ENCODE results near the gene SINHCAF. TPM values are rescaled to one million over a fixed set of nuclear protein-coding genes. Genes with fewer than 3 reads are reported as not detected.

Gene SINHCAF
- total RNA-seq, 6 experiments from 2014 or later, result 10.3 to 24.5 (median 16.0) TPM

DNA sequence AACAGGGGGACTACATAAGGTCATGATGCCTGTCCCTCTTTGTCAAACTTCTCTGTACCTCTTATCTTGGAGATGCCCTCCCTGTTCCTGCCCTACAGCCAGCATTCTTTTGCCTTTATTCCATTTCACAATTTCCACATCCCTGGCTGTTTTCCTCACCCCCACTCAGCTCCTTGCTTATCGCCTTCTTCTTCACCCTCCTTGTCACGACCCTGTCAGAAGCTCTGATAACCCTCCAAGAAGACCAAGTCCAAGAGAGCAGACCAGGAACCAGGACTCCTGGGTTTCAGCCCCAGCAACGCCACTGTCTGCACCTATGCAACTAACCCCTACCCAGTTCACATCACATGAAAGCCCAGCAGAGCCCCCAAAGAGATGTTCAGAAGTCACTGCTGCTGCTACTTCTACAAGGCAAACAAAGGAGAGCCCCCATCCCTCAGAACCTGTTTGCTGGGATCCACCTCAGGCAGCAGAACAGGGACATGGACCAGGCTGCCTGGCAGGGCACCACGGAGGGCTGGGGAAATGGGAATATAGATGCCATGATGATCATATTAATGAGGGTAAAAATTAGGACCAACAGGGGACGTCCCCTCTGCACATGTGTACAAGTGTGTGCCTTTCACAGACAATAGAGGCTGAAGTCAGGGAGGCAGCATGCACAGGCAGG, 92.8 kb downstream of the SINHCAF start:
- no peaks in the 10 kb centered on the region for H3K36me3 Mint-ChIP-seq (ENCODE audit: low read depth)
- TF ChIP-seq, protein P1, sequence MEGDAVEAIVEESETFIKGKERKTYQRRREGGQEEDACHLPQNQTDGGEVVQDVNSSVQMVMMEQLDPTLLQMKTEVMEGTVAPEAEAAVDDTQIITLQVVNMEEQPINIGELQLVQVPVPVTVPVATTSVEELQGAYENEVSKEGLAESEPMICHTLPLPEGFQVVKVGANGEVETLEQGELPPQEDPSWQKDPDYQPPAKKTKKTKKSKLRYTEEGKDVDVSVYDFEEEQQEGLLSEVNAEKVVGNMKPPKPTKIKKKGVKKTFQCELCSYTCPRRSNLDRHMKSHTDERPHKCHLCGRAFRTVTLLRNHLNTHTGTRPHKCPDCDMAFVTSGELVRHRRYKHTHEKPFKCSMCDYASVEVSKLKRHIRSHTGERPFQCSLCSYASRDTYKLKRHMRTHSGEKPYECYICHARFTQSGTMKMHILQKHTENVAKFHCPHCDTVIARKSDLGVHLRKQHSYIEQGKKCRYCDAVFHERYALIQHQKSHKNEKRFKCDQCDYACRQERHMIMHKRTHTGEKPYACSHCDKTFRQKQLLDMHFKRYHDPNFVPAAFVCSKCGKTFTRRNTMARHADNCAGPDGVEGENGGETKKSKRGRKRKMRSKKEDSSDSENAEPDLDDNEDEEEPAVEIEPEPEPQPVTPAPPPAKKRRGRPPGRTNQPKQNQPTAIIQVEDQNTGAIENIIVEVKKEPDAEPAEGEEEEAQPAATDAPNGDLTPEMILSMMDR (IDR thresholded peaks at IDR 0.05), result no peak
- H3K4me1 Mint-ChIP-seq (ENCODE audit: low read depth), result no peaks in the 10 kb centered on the region
- H3K27ac Mint-ChIP-seq, result no peak overlapping the region
- peaks cover 46% of the 10 kb centered on the region for H3K27me3 Mint-ChIP-seq (ENCODE audit: insufficient read depth)
- H3K4me3 Mint-ChIP-seq, result no peak overlapping the region
- DNase-seq, result no peak
- no peaks in the 10 kb centered on the region for H3K9me3 Mint-ChIP-seq

DNA sequence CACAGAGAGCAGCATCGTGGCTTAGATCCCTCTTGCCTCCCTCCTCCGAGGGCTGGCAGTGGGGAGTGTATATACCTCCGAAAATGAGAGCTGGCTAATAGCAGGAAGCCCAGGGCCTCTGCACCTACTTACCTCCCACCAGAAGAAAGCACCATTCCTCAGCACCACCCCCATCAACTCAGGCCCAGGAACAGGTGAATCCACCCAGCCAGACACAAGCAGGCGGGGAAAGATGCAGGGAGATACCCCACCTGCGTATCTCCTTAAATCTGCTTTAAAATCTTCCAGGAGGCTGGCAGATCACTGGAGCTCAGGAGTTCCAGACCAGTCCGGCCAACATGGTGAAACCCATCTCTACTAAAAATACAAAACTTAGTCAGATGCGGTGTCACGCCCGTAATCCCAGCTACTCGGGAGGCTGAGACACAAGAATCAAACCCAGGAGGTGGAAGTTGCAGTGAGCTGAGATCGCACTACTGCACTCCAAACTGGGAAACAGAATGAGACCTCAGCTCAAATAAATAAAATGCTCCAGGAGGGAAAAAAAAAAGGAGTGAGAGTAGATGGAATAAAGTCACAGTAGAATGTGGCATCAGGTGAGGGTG, 93.5 kb downstream of the SINHCAF start:
- TF ChIP-seq, protein P1 (IDR thresholded peaks at IDR 0.05), result no peak
- H3K36me3 Mint-ChIP-seq (ENCODE audit: low read depth), result no peaks in the 10 kb centered on the region
- peaks cover 49% of the 10 kb centered on the region for H3K27me3 Mint-ChIP-seq (ENCODE audit: insufficient read depth)
- H3K4me3 Mint-ChIP-seq, result no peak overlapping the region
- no peaks in the 10 kb centered on the region for H3K4me1 Mint-ChIP-seq (ENCODE audit: low read depth)
- no peak for DNase-seq
- no peaks in the 10 kb centered on the region for H3K9me3 Mint-ChIP-seq
- no peak overlapping the region for H3K27ac Mint-ChIP-seq

DNA sequence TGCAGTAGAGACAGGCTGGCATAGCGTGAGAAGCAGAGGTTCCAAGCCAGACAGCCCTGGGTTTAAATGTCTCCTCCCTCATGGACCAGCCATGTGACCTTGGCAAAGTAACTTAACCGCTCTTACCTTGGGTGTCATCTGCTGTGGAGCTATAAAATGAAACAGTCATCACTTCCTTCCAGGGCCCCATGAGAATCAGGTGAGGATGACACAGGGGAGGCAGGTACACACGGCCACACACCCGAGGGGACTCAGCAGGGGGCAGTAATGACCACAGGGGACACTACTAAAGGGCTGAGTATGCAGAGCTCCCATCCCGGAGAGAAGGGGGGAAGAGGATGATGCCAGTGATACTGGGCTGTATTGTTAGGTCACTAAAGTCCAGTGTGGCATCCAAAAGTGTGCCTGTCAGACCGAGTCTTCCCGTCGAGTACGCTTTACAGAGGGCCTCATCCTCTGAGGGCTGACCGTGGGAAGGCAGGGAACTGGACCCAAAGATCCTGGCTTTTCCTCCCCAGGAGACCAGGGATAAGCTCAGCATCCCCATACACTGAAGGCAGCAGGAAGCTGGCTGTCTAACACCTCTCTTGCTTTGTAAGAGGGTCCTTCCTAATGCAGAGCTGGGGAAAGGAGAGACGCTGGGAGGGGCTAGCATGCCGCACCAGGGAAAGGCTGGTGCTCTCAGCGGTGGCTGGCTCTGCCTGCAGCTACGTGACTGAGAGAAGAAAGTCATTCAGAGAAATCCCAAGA, 94.2 kb downstream of the SINHCAF start:
- TF ChIP-seq, protein P1 (IDR thresholded peaks at IDR 0.05), result no peak
- no peaks in the 10 kb centered on the region for H3K36me3 Mint-ChIP-seq (ENCODE audit: low read depth)
- no peak overlapping the region for H3K27ac Mint-ChIP-seq
- H3K4me1 Mint-ChIP-seq (ENCODE audit: low read depth), result no peaks in the 10 kb centered on the region
- H3K4me3 Mint-ChIP-seq, result no peak overlapping the region
- H3K9me3 Mint-ChIP-seq, result no peaks in the 10 kb centered on the region
- H3K27me3 Mint-ChIP-seq (ENCODE audit: insufficient read depth), result peaks cover 43% of the 10 kb centered on the region
- DNase-seq, result no peak

Data from HFFc6 (cell line).